ENCODE data around the gene TESK2.

- TF ChIP-seq ZNF70 (CRISPR knock-in tag; IDR thresholded peaks at IDR 0.05) (no peak), ZFP30 (CRISPR knock-in tag; IDR thresholded peaks at IDR 0.05) (no peak), ISL1 (CRISPR knock-in tag; IDR thresholded peaks at IDR 0.05) (no peak), ARNTL (CRISPR knock-in tag; IDR thresholded peaks at IDR 0.05; ENCODE audit: borderline replicate concordance, low read depth) (no peak), OSR1 (CRISPR knock-in tag; IDR thresholded peaks at IDR 0.05) (no peak), POU6F1 (CRISPR knock-in tag; IDR thresholded peaks at IDR 0.05; ENCODE audit: borderline replicate concordance, low read depth) (no peak), CSDC2 (CRISPR knock-in tag; IDR thresholded peaks at IDR 0.05) (no peak), SNAI2 (CRISPR knock-in tag; IDR thresholded peaks at IDR 0.05) (no peak), CSRNP3 (CRISPR knock-in tag; IDR thresholded peaks at IDR 0.05) (no peak), PATZ1 (CRISPR knock-in tag; IDR thresholded peaks at IDR 0.05; ENCODE audit: borderline replicate concordance) (no peak)
Measured at GRCh38 chr1:45414746-45415145, 76.2 kb downstream of the TESK2 start.
